Lower lobe of right lung (tissue), 2 donors: ENCODE data around the gene SLC22A8. TPM values are rescaled to one million over a fixed set of nuclear protein-coding genes. Genes with fewer than 3 reads are reported as not detected.

Source experiments
- ATAC-seq, 2 donors: fragments of 200-7000 bp; cut with Tn5 transposase; one replicate each; pipeline ENCODE4 v1.9.1; 2020 to 2022; ENCODE audit warnings: mild to moderate bottlenecking in 2 of 2, moderate library complexity in 2 of 2
- DNase-seq: peaks from one replicate; pipeline ENCODE4 v3.0.0-alpha.2; 2020
- H3K27ac ChIP-seq: fragments of 200-600 bp; one replicate; pipeline ENCODE4 v1.8.0; 2022
- H3K27me3 ChIP-seq: fragments of 200-600 bp; one replicate; pipeline ENCODE4 v1.8.0; 2022; ENCODE audit warnings: low read depth
- H3K36me3 ChIP-seq: fragments of 200-600 bp; one replicate; pipeline ENCODE4 v1.8.0; 2022; ENCODE audit warnings: mild to moderate bottlenecking
- H3K4me1 ChIP-seq: fragments of 200-600 bp; one replicate; pipeline ENCODE4 v1.8.0; 2022
- H3K4me3 ChIP-seq: fragments of 200-600 bp; one replicate; pipeline ENCODE4 v1.8.0; 2022; ENCODE audit warnings: mild to moderate bottlenecking
- H3K9me3 ChIP-seq: fragments of 200-600 bp; one replicate; pipeline ENCODE4 v1.8.0; 2022
- intact Hi-C: fragments of 100-400 bp; cut with DNase I; formaldehyde crosslinking; loops from one replicate; pipeline ENCODE4 v1.11.0; 2022
- total RNA-seq: library from RNA; stranded (reverse); fragmentation: NEBNext Ultra II Directional; extraction: Animal tissue kit (Norgen Biotek cat#: 25700); gene quantifications from one replicate; pipeline ENCODE4 v1.2.1, GENCODE V29; 2021
- TF ChIP-seq, protein P1 (sequence below): fragments of 200-600 bp; IDR thresholded peaks from one replicate; pipeline ENCODE4 v1.8.0; 2022; ENCODE audit warnings: antibody characterized with exemption, mild to moderate bottlenecking
- donor health status: DM: no; HTN: yes; CAD: no; lungs with severe emphysema.

Gene SLC22A8
- total RNA-seq, 1 donor from 2014 or later, result not detected

- intact Hi-C loops, result no loop called here
- ATAC-seq (no peak), DNase-seq (no peak)
- Histone ChIP-seq H3K27ac (no peak overlapping the region), H3K36me3 (no peaks in the 10 kb centered on the region), H3K4me1 (peaks cover 16% of the 10 kb centered on the region), H3K9me3 (no peaks in the 10 kb centered on the region), H3K4me3 (no peak overlapping the region), H3K27me3 (peaks cover 9% of the 10 kb centered on the region)
- TF ChIP-seq, protein P1, sequence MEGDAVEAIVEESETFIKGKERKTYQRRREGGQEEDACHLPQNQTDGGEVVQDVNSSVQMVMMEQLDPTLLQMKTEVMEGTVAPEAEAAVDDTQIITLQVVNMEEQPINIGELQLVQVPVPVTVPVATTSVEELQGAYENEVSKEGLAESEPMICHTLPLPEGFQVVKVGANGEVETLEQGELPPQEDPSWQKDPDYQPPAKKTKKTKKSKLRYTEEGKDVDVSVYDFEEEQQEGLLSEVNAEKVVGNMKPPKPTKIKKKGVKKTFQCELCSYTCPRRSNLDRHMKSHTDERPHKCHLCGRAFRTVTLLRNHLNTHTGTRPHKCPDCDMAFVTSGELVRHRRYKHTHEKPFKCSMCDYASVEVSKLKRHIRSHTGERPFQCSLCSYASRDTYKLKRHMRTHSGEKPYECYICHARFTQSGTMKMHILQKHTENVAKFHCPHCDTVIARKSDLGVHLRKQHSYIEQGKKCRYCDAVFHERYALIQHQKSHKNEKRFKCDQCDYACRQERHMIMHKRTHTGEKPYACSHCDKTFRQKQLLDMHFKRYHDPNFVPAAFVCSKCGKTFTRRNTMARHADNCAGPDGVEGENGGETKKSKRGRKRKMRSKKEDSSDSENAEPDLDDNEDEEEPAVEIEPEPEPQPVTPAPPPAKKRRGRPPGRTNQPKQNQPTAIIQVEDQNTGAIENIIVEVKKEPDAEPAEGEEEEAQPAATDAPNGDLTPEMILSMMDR, result no peak
Measured at GRCh38 chr11:63014408-63015055, 1.1 kb downstream of the SLC22A8 start.

- intact Hi-C loops, result no loop called here
- no peak for DNase-seq
- no peak for ATAC-seq
- Histone ChIP-seq H3K36me3 (no peaks in the 10 kb centered on the region), H3K9me3 (no peaks in the 10 kb centered on the region), H3K4me3 (no peak overlapping the region), H3K27ac (no peak overlapping the region), H3K4me1 (peaks cover 16% of the 10 kb centered on the region), H3K27me3 (peaks cover 5% of the 10 kb centered on the region)
- TF ChIP-seq, protein P1, result no peak
Measured at GRCh38 chr11:63012839-63013238, 2.8 kb downstream of the SLC22A8 start.

- intact Hi-C loops, result no loop called here
- Histone ChIP-seq H3K9me3 (no peaks in the 10 kb centered on the region), H3K36me3 (no peaks in the 10 kb centered on the region), H3K27ac (no peak overlapping the region), H3K4me3 (no peak overlapping the region), H3K27me3 (peaks cover 5% of the 10 kb centered on the region), H3K4me1 (peaks cover 14% of the 10 kb centered on the region)
- TF ChIP-seq, protein P1, result no peak
- ATAC-seq, result no peak
- DNase-seq, result no peak
Measured at GRCh38 chr11:63012430-63012829, 3.2 kb downstream of the SLC22A8 start.

- DNase-seq, result no peak
- Histone ChIP-seq H3K9me3 (no peaks in the 10 kb centered on the region), H3K4me1 (peaks cover 3% of the 10 kb centered on the region), H3K4me3 (no peak overlapping the region), H3K36me3 (no peaks in the 10 kb centered on the region), H3K27me3 (peaks cover 5% of the 10 kb centered on the region), H3K27ac (no peak overlapping the region)
- TF ChIP-seq, protein P1, result no peak
- no peak for ATAC-seq
- intact Hi-C loops, result no loop called here
Measured at GRCh38 chr11:63010934-63011439, 4.7 kb downstream of the SLC22A8 start.

- no peaks in the 10 kb centered on the region for H3K4me1 ChIP-seq
- no peak for DNase-seq
- no peak overlapping the region for H3K27ac ChIP-seq
- H3K9me3 ChIP-seq, result no peaks in the 10 kb centered on the region
- no peak overlapping the region for H3K4me3 ChIP-seq
- no peak for ATAC-seq
- no peaks in the 10 kb centered on the region for H3K27me3 ChIP-seq
- TF ChIP-seq, protein P1, result no peak
- no peaks in the 10 kb centered on the region for H3K36me3 ChIP-seq
- intact Hi-C loops, result no loop called here
Measured at GRCh38 chr11:63007920-63008319, 7.7 kb downstream of the SLC22A8 start.
